B cell (primary cell): ENCODE results near the gene TSFM. TPM values are rescaled to one million over a fixed set of nuclear protein-coding genes. Genes with fewer than 3 reads are reported as not detected.

ENCODE experiments used
- ATAC-seq: fragments of 200-7000 bp; cut with Tn5 transposase; one replicate; pipeline ENCODE4 v1.10.0; 2021; ENCODE audit warnings: low read depth, mild to moderate bottlenecking, moderate number of reproducible peaks, moderate library complexity
- CTCF ChIA-PET: fragments of 350-600 bp; sonication (Branson Sonifier 250); formaldehyde crosslinking; loops from one replicate; lab custom pipeline; 2021; ENCODE audit warnings: antibody characterized with exemption, inconsistent platforms; lab: Charles Lee
- POLR2A ChIA-PET: fragments of 350-600 bp; sonication (Branson Sonifier 250); formaldehyde crosslinking; loops from one replicate; lab custom pipeline; 2021; ENCODE audit warnings: antibody characterized with exemption; lab: Charles Lee
- DNase-seq: peaks from one replicate; pipeline ENCODE4 v3.0.0; 2013
- H2AFZ ChIP-seq: 2 replicates; pipeline ENCODE4 v1.6.1; 2012; ENCODE audit warnings: mild to moderate bottlenecking, low read depth, low read length; ENCODE audit not compliant: insufficient read depth, poor library complexity, severe bottlenecking
- H3K27ac ChIP-seq, 2 donors: 1 replicate in 1 of 2; 2 replicates in 1 of 2; pipeline ENCODE4 v1.5.1; 2012 to 2013; ENCODE audit warnings: low read length in 2 of 2, mild to moderate bottlenecking in 2 of 2, moderate library complexity in 1 of 2
- H3K27me3 ChIP-seq, 4 experiments: fragments of 200-600 bp in 1 of 4; sonication (generic) in 1 of 4; replicated peaks in 1 of 4; 1 replicate in 2 of 4; 2 replicates in 2 of 4; pipeline versions ENCODE4 v1.6.1 to v1.7.0; 2013 to 2016; ENCODE audit warnings: low read length in 3 of 4, mild to moderate bottlenecking in 2 of 4, mixed read lengths in 1 of 4, moderate library complexity in 1 of 4; ENCODE audit not compliant: insufficient read depth in 4 of 4, control insufficient read depth in 3 of 4; ENCODE audit errors: control extremely low read depth in 1 of 4
- H3K36me3 ChIP-seq, 2 experiments: replicated peaks in 1 of 2; 1 replicate in 1 of 2; 2 replicates in 1 of 2; pipeline versions ENCODE4 v1.6.1 to v1.7.1; 2013; ENCODE audit warnings: low read length in 1 of 2; ENCODE audit not compliant: insufficient read depth in 2 of 2, control insufficient read depth in 1 of 2; ENCODE audit errors: control extremely low read depth in 1 of 2, extremely low read depth in 1 of 2
- H3K4me1 ChIP-seq, 2 donors: fragments of 200-600 bp in 1 of 2; sonication (generic) in 1 of 2; 1 replicate in 1 of 2; 2 replicates in 1 of 2; pipeline versions ENCODE4 v1.5.1 to v1.6.1; 2013 to 2017; ENCODE audit warnings: low read length in 2 of 2; ENCODE audit not compliant: control insufficient read depth in 2 of 2, insufficient read depth in 2 of 2
- H3K4me2 ChIP-seq: replicated peaks from 2 replicates; pipeline ENCODE3; 2012; ENCODE audit warnings: mild to moderate bottlenecking, low read depth, low read length; ENCODE audit not compliant: poor library complexity, severe bottlenecking
- H3K4me3 ChIP-seq, 5 experiments: fragments of 200-600 bp in 1 of 5; sonication (generic) in 1 of 5; 1 replicate in 3 of 5; 2 replicates in 2 of 5; pipeline versions ENCODE4 v1.5.1 to v1.7.0; 2011 to 2016; ENCODE audit warnings: low read length in 4 of 5, mild to moderate bottlenecking in 4 of 5, low read depth in 2 of 5, control low read depth in 1 of 5, moderate library complexity in 1 of 5; ENCODE audit not compliant: insufficient read depth in 1 of 5; ENCODE audit errors: control extremely low read depth in 1 of 5, extremely low read depth in 1 of 5
- H3K79me2 ChIP-seq: fragments of 200-600 bp; sonication (generic); one replicate; pipeline ENCODE4 v1.6.0; 2016; ENCODE audit warnings: low read length; ENCODE audit not compliant: control insufficient read depth, insufficient read depth
- H3K9ac ChIP-seq: fragments of 200-600 bp; sonication (generic); 2 replicates; pipeline ENCODE4 v1.6.1; 2017; ENCODE audit warnings: mild to moderate bottlenecking, low read length, moderate library complexity
- H3K9me3 ChIP-seq, 3 donors: one replicate each; pipeline versions ENCODE4 v1.6.1 to v1.7.1; 2013; ENCODE audit warnings: low read length in 2 of 3; ENCODE audit not compliant: control insufficient read depth in 2 of 3, insufficient read depth in 1 of 3; ENCODE audit errors: control extremely low read depth in 1 of 3
- H4K20me1 ChIP-seq: 2 replicates; pipeline ENCODE4 v1.6.0; 2012; ENCODE audit warnings: mild to moderate bottlenecking, low read length; ENCODE audit not compliant: insufficient read depth, control insufficient read depth, poor library complexity, severe bottlenecking
- H3K27ac Mint-ChIP-seq: one replicate; pipeline ENCODE4 v1.8.0; 2021; ENCODE audit warnings: mixed read lengths
- H3K27me3 Mint-ChIP-seq: one replicate; pipeline ENCODE4 v1.8.0; 2021; ENCODE audit warnings: mixed read lengths
- H3K4me1 Mint-ChIP-seq: one replicate; pipeline ENCODE4 v1.8.0; 2021; ENCODE audit warnings: mixed read lengths
- H3K4me3 Mint-ChIP-seq: one replicate; pipeline ENCODE4 v1.8.0; 2021; ENCODE audit warnings: mixed read lengths
- H3K9me3 Mint-ChIP-seq: one replicate; pipeline ENCODE4 v1.8.0; 2022; ENCODE audit warnings: mixed read lengths; ENCODE audit not compliant: insufficient read depth
- CTCF ChIP-seq: fragments of 200-600 bp; IDR thresholded peaks from one replicate; pipeline ENCODE4 v1.8.0; 2022; ENCODE audit warnings: antibody characterized with exemption, mild to moderate bottlenecking
- EZH2 ChIP-seq: IDR thresholded peaks from 2 replicates; pipeline ENCODE4 v1.6.1; 2012; ENCODE audit warnings: borderline replicate concordance, low read depth, mild to moderate bottlenecking, moderate library complexity, low read length; ENCODE audit not compliant: insufficient read depth, poor library complexity, severe bottlenecking
- WGBS: methylation state at CpG from one replicate; pipeline ENCODE4 v1.1.5; 2013; ENCODE audit warnings: missing lambda C conversion rate; ENCODE audit not compliant: insufficient coverage; 5-methylcytosine and 5-hydroxymethylcytosine counted together
- intact Hi-C: fragments of 100-400 bp; cut with micrococcal nuclease; formaldehyde crosslinking; loops from one replicate; pipeline ENCODE4 v1.10.0; 2022
- polyA plus RNA-seq: library from polyadenylated mRNA; depleted of rRNA; stranded (reverse); fragments of >200 nt; gene quantifications from 2 replicates; pipeline ENCODE4 v1.2.3, GENCODE V29; 2012
- total RNA-seq, 2 donors: library from RNA; stranded (reverse); fragments of 120-200 nt in 1 of 2; gene quantifications; 1 replicate in 1 of 2; 2 replicates in 1 of 2; pipeline versions ENCODE4 v1.2.3 to v1.2.4, GENCODE V29; 2013 to 2022

The TSFM gene
- total and polyA plus RNA-seq, 2 donors (not counting 1 experiment from before 2014, with no cell fraction given): 5.6 to 20.9 TPM

DNA sequence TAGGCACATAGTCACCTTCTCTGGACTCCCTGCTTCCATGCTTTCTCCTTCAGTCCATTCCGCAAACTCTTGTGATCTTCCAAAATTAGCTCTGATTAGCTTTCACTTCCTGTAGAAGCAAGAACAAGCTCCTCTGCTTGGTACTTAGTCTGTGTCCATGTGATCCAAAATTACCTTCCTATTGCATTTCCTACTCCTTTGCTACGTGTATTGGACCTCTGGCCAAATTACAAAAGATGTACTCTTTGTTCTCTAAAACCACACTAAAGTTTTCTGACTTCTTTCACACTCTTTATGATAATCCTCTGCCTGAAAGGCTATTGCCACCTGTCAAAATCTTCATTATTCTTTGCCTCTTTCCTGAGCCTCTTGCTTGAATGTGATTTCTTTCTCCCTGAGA, 786 bp upstream of the TSFM start:
- H3K27me3 ChIP-seq: no peaks in the 10 kb centered on the region
- H3K36me3 ChIP-seq: peaks cover 5 to 18% of the 10 kb centered on the region in 2 experiments
- no peak for DNase-seq
- no peaks in the 10 kb centered on the region for H3K9me3 ChIP-seq
- H3K4me3 ChIP-seq: no peak overlapping the region
- ChIA-PET POLR2A (interaction anchor here (0.7 kb wide), 1 partner anchor 114 kb away, joined by 4 read pairs; no protein-coding TSS in a partner anchor), CTCF (interaction anchor here (0.7 to 6.9 kb wide), 8 partner anchors 14 to 123 kb away, joined by 3 to 59 read pairs (median 6); partner anchors contain the start of genes CYP27B1 and MARCHF9)
- no peak overlapping the region for H3K27ac ChIP-seq
- H4K20me1 ChIP-seq: no peaks in the 10 kb centered on the region
- Mint-ChIP-seq H3K9me3 (no peaks in the 10 kb centered on the region), H3K4me3 (no peak overlapping the region), H3K27ac (no peak overlapping the region), H3K4me1 (peaks cover 18% of the 10 kb centered on the region), H3K27me3 (no peaks in the 10 kb centered on the region)
- H3K79me2 ChIP-seq: peaks cover 25% of the 10 kb centered on the region
- no peak for ATAC-seq
- WGBS: 82% methylated on average over 2 of the region's 2 CpGs
- intact Hi-C loops: loop anchor here (1.0 to 5.0 kb wide), 5 partner anchors 10 to 124 kb away; partner anchors contain the start of genes EEF1AKMT3 and METTL1
- no peak overlapping the region for H3K4me2 ChIP-seq
- H2AFZ ChIP-seq: peak overlapping the region; percentile 91
- TF ChIP-seq CTCF (no peak), EZH2 (no peak)
- no peak overlapping the region for H3K9ac ChIP-seq
- H3K4me1 ChIP-seq: peaks cover 9 to 17% of the 10 kb centered on the region in 2 donors

GRCh38 chr12:57782243-57782607, 362 bp upstream of the TSFM start:
- ChIA-PET POLR2A (interaction anchor here (0.8 kb wide), 1 partner anchor 37 kb away, joined by 3 read pairs; no protein-coding TSS in a partner anchor), CTCF (interaction anchor here (1.0 to 6.9 kb wide), 10 partner anchors 15 to 122 kb away, joined by 3 to 59 read pairs (median 6); partner anchors contain the start of genes CYP27B1 and MARCHF9)
- Histone ChIP-seq H3K4me2 (peak overlapping the region; percentile 98), H2AFZ (peak overlapping the region; percentile 91), H3K4me3 (peak overlapping the region in 2 of 5 experiments; percentile 99 to 100), H3K9me3 (no peaks in the 10 kb centered on the region), H3K27ac (no peak overlapping the region), H3K27me3 (no peaks in the 10 kb centered on the region), H3K36me3 (peaks cover 8 to 22% of the 10 kb centered on the region in 2 experiments), H3K4me1 (peaks cover 9 to 17% of the 10 kb centered on the region in 2 donors), H4K20me1 (no peaks in the 10 kb centered on the region), H3K79me2 (peaks cover 25% of the 10 kb centered on the region), H3K9ac (peak overlapping the region; percentile 94)
- WGBS: 0% methylated on average over 1 of the region's 4 CpGs
- no peak for TF ChIP-seq CTCF
- TF ChIP-seq EZH2: no peak
- ATAC-seq: no peak
- peak overlapping the region; percentile 96 for H3K27ac Mint-ChIP-seq
- H3K4me1 Mint-ChIP-seq: peaks cover 18% of the 10 kb centered on the region
- H3K4me3 Mint-ChIP-seq: peak overlapping the region; percentile 100
- intact Hi-C loops: loop anchor here (1.0 to 5.0 kb wide), 5 partner anchors 10 to 123 kb away; partner anchors contain the start of genes EEF1AKMT3 and METTL1
- no peaks in the 10 kb centered on the region for H3K27me3 Mint-ChIP-seq
- H3K9me3 Mint-ChIP-seq: no peaks in the 10 kb centered on the region
- DNase-seq: no peak
